ENCODE results near the gene SERPINB8. TPM values are rescaled to one million over a fixed set of nuclear protein-coding genes. Genes with fewer than 3 reads are reported as not detected.

The SERPINB8 gene
- total and polyA plus RNA-seq, 2 experiments from 2014 or later: 9.3 to 14.7 TPM

DNA sequence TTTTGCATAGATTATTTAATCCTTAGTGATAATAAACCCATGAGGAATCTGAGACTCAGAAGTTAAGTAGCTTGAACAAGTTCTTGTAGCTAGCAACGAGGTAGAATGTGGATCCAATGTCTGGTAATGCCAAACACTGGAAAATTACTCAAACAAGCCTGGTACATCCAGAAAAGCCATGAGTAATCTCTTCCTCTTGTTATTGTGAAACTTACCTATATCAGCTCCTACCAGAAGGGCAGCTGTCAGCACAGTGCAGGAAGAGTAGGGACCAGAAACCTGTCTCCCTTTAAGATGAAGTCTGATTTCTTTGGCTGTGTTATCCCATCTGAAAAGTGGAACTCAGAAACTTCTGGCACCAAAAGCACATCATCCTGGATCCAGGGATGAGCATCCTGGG lies 7.7 kb upstream of the SERPINB8 start:
- Histone ChIP-seq H2AFZ (no peak overlapping the region), H4K20me1 (ENCODE audit: insufficient read depth, poor library complexity, severe bottlenecking) (no peaks in the 10 kb centered on the region), H3K27me3 (peaks cover 11% of the 10 kb centered on the region), H3K4me2 (no peak overlapping the region), H3K4me1 (ENCODE audit: insufficient read depth) (no peaks in the 10 kb centered on the region), H3K79me2 (no peaks in the 10 kb centered on the region), H3K27ac (no peak overlapping the region), H3K9me3 (ENCODE audit: low read depth) (no peaks in the 10 kb centered on the region), H3K9me2 (replicated peaks; ENCODE audit: insufficient read depth) (no peaks in the 10 kb centered on the region), H3K36me3 (replicated peaks; ENCODE audit: insufficient read depth, low read depth) (no peaks in the 10 kb centered on the region), H3K4me3 (no peak overlapping the region)
- no peak for DNase-seq (ENCODE audit: low spot score)
- TF ChIP-seq, protein P1, sequence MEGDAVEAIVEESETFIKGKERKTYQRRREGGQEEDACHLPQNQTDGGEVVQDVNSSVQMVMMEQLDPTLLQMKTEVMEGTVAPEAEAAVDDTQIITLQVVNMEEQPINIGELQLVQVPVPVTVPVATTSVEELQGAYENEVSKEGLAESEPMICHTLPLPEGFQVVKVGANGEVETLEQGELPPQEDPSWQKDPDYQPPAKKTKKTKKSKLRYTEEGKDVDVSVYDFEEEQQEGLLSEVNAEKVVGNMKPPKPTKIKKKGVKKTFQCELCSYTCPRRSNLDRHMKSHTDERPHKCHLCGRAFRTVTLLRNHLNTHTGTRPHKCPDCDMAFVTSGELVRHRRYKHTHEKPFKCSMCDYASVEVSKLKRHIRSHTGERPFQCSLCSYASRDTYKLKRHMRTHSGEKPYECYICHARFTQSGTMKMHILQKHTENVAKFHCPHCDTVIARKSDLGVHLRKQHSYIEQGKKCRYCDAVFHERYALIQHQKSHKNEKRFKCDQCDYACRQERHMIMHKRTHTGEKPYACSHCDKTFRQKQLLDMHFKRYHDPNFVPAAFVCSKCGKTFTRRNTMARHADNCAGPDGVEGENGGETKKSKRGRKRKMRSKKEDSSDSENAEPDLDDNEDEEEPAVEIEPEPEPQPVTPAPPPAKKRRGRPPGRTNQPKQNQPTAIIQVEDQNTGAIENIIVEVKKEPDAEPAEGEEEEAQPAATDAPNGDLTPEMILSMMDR (IDR thresholded peaks at IDR 0.05; ENCODE audit: poor library complexity): no peak
- TF ChIP-seq EZH2 (IDR thresholded peaks at IDR 0.05; ENCODE audit: borderline replicate concordance) (no peak), EZH2phosphoT487 (IDR thresholded peaks at IDR 0.05; ENCODE audit: low read depth, severe bottlenecking, unreplicated experiment) (no peak)
- WGBS (ENCODE audit: low lambda C conversion rate, missing lambda C conversion rate): 48% methylated on average over 1 of the region's 1 CpG

DNA sequence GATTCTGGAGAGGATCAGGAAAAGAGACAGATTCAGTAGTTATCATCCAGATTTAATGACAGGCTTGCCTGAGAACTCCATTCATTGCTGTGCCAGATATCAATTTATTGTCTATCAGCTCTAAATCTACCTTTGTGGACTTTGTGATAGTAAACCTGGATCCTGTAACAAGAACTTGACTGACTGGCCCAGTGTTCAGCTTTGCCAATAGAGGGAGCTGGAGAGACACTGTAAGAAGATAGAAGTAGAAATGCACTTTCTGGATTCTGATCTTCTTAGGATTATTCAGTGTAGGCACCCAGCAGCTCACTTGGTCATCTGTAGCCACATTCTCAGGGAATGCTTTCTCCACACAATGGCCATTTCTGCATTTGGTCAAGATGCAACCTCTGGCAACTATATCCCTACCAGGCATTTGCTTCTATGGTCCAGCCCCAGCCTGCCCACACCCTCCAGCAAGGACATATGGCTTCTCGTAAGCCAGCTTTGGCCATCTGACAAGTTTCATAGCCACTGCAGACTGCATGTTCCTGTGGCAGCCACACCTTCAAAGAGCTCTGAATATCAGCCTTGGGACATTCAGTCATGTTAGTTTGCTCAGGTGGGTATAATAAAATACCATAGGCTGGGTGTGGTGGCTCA lies 6.1 kb upstream of the SERPINB8 start:
- no peak overlapping the region for H3K4me2 ChIP-seq
- no peak overlapping the region for H2AFZ ChIP-seq
- peaks cover 11% of the 10 kb centered on the region for H3K27me3 ChIP-seq
- H3K9me2 ChIP-seq (replicated peaks; ENCODE audit: insufficient read depth): no peaks in the 10 kb centered on the region
- H3K79me2 ChIP-seq: no peaks in the 10 kb centered on the region
- no peaks in the 10 kb centered on the region for H3K4me1 ChIP-seq (ENCODE audit: insufficient read depth)
- H3K9me3 ChIP-seq (ENCODE audit: low read depth): no peaks in the 10 kb centered on the region
- no peaks in the 10 kb centered on the region for H3K36me3 ChIP-seq (replicated peaks; ENCODE audit: insufficient read depth, low read depth)
- no peak overlapping the region for H3K4me3 ChIP-seq
- H4K20me1 ChIP-seq (ENCODE audit: insufficient read depth, poor library complexity, severe bottlenecking): no peaks in the 10 kb centered on the region
- no peak for TF ChIP-seq EZH2 (IDR thresholded peaks at IDR 0.05; ENCODE audit: borderline replicate concordance)
- TF ChIP-seq, protein P1 (IDR thresholded peaks at IDR 0.05; ENCODE audit: poor library complexity): peak; percentile 77
- TF ChIP-seq EZH2phosphoT487 (IDR thresholded peaks at IDR 0.05; ENCODE audit: low read depth, severe bottlenecking, unreplicated experiment): no peak
- 89% methylated on average over 1 of the region's 1 CpG for WGBS (ENCODE audit: low lambda C conversion rate, missing lambda C conversion rate)
- DNase-seq (ENCODE audit: low spot score): peak; percentile 84
- H3K27ac ChIP-seq: no peak overlapping the region

DNA sequence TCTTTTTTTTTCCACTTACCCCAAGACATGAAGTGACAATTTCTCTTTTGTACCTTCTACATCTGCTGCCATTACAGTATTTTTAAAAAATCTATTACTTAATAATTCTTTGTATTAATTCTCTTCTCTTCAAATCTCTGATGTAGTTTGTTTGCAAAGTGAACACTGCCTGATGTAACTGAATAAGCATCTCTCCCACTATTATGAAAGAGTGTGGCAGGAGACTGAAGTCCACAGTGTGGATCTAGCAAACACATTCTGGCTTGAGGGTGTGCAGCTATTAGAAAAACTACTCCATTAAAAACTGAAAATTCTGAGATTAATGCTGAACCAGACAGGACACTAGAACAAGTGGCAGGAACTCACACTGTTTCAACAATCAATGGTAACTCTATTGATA lies 5.0 kb upstream of the SERPINB8 start:
- H4K20me1 ChIP-seq (ENCODE audit: insufficient read depth, poor library complexity, severe bottlenecking): no peaks in the 10 kb centered on the region
- TF ChIP-seq EZH2phosphoT487 (IDR thresholded peaks at IDR 0.05; ENCODE audit: low read depth, severe bottlenecking, unreplicated experiment) (no peak), EZH2 (IDR thresholded peaks at IDR 0.05; ENCODE audit: borderline replicate concordance) (no peak)
- TF ChIP-seq, protein P1 (IDR thresholded peaks at IDR 0.05; ENCODE audit: poor library complexity): no peak
- H3K9me3 ChIP-seq (ENCODE audit: low read depth): no peaks in the 10 kb centered on the region
- no peak for DNase-seq (ENCODE audit: low spot score)
- no peaks in the 10 kb centered on the region for H3K9me2 ChIP-seq (replicated peaks; ENCODE audit: insufficient read depth)
- no peaks in the 10 kb centered on the region for H3K36me3 ChIP-seq (replicated peaks; ENCODE audit: insufficient read depth, low read depth)
- no peak overlapping the region for H3K4me3 ChIP-seq
- H3K79me2 ChIP-seq: no peaks in the 10 kb centered on the region
- peaks cover 5% of the 10 kb centered on the region for H3K4me1 ChIP-seq (ENCODE audit: insufficient read depth)
- H3K4me2 ChIP-seq: no peak overlapping the region
- H3K27ac ChIP-seq: no peak overlapping the region
- peaks cover 5% of the 10 kb centered on the region for H3K27me3 ChIP-seq
- no peak overlapping the region for H2AFZ ChIP-seq

All from hepatocyte (in vitro differentiated cells).